ENCODE measurements around the gene HSD17B3.
"Not testable (repeated sequence)": the region's sequence is repeated elsewhere in the genome, so short reads cannot be mapped to it uniquely, and the experiment has no call there.

HSD17B3 gene

DNA sequence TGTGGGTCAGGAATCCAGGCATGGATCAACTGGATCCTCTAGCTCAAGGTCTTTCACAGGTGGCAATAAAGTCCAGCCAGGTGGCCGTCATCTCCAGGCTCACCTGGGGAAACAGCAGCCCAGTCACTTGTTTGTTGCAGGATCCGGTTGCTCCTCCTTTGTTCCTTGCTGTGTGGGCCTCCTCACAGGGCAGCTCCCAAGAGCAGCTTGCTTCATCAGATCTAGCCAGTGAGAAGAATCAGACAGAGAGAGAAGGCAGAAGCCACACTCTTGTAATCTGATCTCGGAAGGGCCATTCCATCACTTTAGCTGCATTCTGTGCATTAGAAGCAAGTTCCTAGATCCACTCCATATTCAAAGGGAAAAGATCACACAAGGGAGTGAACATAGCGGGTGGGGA is 3.2 kb upstream of the HSD17B3 start:
- no peak for DNase-seq

DNA sequence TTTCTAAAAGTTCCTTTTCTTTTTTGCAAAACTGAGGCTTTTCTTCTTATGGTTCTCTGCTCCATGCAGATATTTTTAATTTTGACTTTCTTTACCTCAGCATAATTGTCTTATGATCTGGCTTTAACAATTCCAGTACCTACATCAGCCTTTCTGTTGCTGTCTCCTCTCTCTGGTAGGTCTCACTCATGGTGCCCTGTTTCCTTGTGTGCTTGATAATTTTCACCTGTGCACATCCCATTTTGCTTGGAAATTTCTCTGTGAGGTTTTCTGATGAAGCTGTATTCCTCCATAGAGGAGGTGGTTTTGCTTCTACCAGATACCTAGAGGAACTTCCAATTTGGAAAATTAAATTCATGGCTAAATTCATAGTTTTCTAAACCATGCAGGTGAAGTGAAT is 2.3 kb upstream of the HSD17B3 start:
- no peak for DNase-seq

DNA sequence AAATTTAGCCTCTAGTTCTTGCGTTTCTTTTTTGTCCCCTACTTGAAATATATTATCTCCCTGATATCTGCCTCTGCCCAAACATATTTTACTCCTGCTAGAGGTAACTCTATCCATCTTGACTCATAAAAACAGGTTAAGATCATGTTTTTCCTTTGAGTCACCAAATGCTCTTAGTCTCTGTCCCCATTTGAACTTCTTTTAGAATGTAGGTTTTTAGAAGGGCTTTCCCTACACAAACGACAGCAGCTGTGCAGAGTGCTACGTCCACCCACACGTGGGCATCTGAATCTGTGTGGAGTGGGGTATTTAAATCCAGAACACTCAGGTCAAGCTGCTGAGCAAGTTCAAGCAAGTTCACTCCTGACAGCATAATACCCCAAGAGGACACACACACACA is 2.2 kb downstream of the HSD17B3 start:
- no peak for DNase-seq

DNA sequence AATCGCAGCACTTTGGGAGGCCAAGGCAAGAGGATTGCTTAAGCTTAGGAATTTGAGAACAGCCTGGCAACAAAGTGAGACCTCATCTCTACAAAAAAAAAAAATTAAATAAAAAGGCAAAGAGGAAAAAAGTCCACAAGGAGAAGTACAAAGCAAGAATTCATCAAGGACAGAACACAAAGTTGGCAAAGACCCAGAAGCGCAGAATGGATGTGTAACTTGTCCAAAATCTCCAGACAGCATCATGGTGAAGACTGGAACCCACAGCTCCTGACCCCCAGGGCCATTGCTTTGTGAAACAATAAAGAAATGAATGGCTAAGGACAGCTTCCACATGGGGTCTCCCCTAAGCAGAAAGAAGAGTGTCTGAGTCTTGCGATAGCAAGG is 7.8 kb downstream of the HSD17B3 start:
- no peak for DNase-seq

DNA sequence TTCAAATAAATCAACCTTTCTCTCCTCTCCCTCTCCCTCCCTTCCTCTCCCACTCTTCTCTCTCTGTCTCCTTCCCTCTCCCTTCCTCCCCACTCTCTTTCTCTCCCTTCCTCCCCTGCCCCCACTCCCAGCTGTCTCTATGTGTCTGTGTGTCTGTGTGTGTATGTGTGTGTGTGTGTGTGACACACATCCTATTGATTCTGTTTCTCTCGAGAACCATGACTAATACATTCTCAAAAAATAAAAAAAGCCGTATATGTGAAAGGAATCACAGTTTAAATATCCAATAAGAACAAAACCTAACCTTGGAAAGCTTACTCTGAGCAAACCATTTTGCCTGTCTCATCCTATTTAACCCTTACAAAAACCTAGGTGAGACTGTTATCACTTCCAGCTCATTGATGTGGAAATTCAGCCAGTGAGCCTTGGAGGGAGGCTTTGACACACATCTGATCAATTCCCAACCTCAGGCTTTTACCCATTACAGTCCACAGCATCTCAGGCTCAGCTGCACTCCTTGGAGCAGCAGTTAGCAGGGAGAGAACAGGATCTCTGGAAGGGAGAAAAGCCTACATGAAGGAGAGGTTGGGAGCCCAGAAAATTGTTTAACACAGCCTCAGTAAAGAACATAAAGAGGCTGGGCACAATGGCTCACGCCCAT is 8.3 kb downstream of the HSD17B3 start:
- no peak for DNase-seq

DNA sequence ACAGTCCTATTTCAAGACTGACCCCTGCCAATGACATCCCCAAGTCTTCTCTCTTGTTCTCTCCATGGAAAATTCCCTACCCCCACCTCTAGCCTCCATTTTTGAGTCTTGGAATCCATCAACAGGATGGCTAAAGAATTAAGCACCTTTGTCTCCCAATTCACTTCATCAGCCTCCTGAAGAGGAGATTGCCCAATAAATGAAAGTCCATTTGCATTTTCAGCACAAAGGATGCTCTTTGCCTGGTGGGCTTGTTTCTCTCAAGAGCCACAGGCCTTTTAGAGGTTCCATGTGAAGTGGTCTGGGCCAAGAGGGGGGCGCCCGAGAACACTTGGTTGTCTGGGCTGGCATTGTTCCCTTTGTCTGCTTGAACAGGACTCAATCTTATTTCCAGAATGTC is 12.6 kb downstream of the HSD17B3 start:
- no peak for DNase-seq

DNA sequence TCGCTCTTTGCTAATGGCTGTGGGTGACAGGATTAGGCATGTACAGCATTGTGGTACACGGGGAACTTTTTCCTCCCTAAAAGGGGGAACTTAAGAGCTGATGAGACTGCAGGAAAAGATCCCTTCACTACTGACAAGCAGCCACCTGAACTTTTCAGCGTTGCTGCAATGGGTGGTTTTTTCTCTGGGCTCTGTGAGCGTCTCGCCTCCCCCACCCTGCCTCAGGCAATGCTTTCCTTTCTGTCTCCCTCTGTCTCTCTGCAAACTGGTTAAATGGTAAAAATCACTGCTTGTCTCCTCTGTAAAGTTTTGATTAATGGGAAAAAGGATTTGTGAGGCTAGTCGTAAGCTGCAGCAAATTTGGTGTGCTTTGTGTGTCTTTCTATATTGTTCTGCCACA is 20.3 kb downstream of the HSD17B3 start:
- no peak for DNase-seq

DNA sequence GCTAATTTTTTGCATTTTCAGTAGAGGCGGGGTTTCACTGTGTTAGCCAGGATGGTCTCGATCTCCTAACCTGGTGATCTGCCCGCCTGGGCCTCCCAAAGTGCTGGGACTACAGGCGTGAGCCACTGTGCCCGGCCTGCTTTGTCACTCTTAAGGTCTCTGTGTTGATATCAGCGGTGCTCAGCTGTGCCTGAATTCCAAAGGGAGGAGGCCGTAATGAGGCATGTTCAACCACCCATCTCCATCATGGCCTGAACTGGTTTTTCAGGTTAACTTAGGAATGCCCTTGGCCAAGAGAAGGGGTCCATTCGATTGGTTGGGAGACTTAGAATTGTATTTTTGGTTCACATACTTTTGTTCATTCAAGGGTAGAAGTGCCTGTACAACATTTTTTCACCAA is 22.0 kb downstream of the HSD17B3 start:
- DNase-seq: no peak

DNA sequence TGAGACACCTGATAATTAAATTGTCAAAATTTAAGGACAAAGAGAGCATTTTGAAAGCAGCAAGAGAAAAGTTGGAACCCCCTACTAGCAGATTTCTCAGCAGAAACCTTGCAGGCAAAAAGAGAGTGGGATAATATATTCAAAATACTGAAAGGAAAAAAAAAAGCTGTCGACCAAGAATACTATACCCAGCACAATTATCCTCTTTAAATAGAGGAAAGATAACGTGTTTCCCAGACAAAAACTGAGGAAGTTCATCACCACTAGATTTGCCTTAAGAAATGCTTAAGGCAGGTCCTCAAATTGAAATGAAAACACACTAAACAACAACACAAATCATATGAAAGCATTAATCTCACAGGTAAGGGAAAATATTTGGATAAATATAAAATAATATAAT is 27.0 kb downstream of the HSD17B3 start:
- no peak for DNase-seq

DNA sequence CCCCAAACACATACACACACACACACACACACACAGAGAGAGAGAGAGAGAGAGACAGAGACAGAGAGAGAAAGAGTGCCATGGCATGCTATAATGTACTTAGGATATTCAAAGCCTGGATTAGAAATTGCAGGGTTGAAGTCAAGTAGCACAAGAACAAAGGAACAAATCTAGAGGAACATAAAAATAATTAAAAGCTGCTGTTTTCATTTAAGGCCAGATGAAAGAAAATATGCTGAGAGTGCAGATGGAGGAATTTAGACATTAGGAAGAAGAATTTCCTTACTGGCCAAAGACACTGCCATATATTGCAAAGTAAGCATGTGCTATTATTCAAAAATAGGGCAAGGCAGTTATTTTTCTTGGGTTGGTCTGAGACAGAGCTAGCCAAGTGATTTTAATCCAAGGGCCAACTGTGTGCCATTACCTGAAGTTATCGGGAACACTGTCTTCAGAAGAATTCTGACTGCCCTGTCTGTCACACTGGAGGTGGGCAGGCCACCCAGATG is 31.7 kb downstream of the HSD17B3 start:
- no peak for DNase-seq

DNA sequence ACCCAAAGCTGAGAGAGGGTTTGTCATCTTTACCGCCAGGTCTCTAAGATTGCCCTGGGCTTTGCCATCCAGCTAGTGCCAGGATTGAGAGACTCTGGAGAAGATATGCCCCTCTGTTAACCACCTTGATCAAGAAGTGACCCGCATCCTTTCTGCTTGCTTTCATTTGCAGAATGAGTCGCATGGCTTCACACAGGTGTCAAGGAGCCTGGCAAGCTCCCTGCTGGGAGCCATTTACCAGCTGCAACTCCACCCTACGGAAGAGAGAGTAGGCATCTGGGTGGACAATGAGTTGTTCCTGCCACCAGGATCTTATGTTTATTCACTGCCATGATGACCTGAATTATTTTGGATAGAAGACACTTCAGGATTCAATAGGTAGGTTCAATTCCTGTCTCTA is 43.0 kb downstream of the HSD17B3 start:
- DNase-seq: no peak

DNA sequence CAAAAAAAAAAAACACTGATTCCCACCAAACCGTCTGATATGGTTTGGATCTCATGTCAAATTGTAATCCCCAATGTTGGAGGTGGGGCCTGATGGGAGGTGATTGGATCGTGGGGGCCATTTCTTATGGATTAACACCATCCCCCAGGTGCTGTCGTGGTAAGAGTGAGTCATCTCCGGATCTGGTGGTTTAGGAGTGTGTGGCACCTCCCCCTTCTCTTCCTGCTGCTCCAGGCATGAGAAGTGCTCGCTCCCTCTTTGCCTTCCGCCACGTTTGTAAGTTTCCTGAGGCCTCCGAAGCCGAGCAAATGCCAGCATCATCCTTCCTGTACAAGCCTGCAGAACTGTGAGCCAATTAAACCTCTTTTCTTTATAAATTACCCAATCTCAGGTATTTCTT is 45.2 kb downstream of the HSD17B3 start:
- DNase-seq: no peak

DNA sequence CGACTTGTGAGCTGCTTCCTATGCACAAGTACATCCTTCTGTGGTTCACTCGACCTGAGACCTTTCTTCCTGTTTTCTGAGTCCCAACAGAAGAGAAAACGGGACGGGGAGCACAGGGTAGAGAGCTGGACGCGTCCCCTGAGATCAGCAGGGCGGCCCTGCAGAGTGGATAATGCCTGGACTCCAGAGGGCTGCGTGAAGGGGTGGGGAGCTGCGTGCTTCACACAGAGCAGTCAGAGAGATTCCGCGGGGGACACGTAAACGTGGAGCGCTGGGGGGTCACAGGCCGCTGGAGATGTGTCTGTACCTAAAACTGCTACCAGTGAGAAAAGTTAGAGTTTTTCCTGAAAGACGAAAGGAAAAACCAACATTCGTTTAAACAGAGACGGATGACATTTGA is 46.3 kb downstream of the HSD17B3 start:
- DNase-seq: no peak

DNA sequence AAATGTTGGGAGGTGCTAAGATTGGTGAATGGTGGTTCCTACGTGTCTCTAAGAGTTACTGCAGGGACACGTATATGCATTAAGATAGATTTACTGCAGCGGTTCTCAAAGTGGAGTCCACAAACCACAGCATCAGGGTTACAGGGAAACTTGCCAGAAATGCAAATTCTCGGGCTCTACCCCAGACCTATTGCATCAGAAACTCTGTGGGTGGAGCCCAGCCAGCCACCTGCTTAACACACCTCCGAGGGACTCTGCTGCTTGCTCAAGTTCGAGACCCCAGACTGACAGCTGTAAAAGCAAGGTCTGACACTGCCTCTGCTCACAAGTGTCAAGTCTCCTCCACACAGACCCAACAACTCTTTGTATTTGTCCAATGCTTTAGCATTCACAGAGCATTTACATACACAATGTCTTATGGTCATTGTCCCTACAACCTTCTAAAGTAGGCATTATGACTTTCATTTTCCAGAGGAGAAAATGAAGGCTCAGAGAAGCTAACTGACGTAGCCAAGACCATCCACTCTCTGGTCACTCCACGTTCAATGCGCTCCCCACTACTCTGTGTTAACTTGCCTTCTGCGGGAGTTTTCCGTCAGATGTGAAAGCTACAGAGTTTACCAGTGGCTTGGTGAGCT is 48.8 kb downstream of the HSD17B3 start:
- no peak for DNase-seq

DNA sequence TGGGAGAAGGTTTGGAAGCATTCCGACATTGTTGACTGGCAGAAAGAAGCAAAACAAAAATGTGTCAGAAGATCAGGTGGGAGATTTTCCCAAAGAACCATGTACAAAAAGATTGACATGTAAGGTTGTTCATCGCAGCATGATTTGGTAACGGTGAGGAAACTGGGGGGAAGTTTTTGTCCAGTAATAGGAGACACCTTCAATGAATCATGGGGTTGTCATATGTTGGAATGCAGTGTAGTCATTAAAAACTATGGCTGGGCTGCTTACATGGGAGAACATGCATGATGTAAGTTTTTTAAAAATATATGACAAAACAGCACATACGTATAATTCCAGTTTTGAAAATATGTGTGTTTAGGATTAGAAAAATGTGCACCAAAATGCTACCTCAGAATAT is 50.5 kb downstream of the HSD17B3 start:
- no peak for DNase-seq

DNA sequence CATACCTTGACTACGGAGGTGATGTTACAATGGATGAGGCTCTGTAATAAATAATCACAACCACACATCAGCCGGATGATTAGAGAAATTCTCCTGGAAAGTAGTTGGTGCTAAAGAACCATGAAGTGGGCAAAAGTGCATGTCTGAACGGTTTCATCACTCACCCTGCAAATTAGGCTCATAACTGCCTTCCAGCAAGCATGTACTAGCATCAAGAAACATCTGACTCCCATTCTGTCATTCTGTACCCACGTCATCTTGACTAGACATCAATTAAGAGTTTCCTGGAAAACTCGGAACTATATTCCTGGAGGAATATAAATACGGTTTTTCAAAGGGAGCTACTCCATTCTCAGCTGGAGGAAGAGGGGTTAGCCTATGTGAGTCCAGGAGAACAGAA is 52.2 kb downstream of the HSD17B3 start:
- no peak for DNase-seq

DNA sequence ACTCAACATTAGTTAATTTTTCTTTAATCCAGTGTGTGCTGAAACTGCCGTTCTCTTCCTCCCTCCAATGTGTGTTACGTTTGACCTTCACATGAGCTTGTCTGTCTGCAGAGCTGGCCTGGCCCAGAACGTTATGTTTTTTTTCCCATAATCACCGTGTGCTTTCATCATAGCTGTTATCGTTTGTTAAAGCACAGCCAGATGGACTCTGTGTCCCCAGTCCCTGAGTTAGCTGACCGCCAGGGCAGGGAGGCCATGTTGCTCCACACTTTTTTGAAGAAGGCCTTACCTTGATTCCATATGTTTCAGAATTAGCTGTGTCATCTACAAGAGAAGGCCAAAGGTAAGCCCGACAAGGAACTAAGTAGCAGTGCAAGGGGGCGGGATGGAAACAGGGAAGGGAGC is 55.7 kb downstream of the HSD17B3 start:
- DNase-seq: no peak

DNA sequence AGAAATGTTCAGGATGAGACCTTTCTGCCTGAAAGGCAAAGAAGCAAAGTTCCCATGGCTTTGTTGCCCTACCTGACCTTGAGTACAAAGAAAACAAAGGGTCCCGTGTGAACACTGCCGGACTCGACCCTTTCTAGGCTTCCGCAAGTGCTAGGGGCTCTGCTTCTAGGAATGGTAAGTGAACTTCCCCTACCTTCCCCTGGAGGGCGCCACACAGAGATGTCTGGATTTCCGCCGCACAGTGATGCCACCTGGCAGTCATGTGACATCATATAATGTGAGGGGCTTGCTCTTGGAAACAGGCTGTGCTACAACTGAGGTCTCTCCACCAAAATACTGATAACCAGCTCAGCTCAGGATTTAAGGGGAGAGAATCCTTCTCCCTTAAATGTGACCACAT is 56.6 kb downstream of the HSD17B3 start:
- no peak for DNase-seq

DNA sequence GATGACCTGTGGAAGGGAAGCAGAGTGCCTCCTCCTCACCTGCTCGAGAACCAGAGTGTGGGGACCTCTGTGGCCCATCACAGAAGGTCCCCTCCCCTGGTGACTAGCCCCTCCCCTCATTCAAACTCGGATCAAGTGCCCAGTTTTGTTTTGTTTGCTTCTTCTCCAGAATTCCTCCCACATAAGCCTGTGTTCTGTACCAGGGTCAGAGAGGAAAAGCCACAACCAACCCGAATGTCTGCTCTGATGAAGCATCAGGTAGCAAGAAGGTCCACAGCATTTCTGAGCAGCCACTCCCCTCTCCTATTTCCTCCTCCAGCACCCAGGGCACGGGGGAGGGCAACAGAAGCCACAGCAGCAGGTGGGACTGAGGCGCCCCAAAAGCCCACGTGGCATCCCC is 58.2 kb downstream of the HSD17B3 start:
- no peak for DNase-seq

DNA sequence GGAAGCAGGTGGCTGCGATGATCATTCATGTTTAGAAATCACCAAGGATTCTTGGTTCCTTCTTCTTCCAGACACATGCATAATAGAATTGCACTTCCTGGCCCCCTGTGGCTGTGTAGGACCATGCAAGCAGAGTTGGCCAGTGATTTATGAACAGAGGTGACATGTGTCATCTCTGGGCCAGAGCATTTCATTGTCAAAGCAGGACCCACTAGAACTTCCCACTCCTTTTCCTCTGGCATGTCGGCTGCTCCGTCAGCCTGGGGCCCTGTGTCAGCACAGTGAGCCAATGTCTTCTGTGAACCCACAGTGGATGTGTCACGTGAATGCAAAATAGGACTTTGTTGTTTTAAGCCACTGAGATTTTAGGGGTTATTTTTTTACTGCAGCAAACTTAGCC is 59.2 kb downstream of the HSD17B3 start:
- DNase-seq: no peak

DNA sequence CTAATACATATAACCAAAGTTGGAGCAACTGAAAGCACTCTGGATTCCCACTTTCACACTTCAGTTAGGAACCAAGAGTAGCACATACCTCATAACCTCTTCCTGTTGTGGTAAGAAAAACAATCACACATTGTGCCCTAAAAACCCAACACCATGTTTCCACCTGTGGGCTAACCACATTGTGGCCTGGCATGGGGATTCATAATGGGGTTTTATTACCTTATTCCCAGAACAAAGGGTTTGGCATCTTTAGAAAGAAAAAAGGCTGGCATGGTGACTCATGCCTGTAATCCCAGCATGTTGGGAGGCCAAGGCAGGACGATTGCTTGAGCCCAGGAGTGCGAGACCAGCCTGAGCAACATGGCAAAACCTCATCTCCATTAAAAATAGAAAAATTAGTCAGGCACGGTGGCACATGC is 60.6 kb downstream of the HSD17B3 start:
- DNase-seq: peak in 1 of 2 donors; percentile 14

DNA sequence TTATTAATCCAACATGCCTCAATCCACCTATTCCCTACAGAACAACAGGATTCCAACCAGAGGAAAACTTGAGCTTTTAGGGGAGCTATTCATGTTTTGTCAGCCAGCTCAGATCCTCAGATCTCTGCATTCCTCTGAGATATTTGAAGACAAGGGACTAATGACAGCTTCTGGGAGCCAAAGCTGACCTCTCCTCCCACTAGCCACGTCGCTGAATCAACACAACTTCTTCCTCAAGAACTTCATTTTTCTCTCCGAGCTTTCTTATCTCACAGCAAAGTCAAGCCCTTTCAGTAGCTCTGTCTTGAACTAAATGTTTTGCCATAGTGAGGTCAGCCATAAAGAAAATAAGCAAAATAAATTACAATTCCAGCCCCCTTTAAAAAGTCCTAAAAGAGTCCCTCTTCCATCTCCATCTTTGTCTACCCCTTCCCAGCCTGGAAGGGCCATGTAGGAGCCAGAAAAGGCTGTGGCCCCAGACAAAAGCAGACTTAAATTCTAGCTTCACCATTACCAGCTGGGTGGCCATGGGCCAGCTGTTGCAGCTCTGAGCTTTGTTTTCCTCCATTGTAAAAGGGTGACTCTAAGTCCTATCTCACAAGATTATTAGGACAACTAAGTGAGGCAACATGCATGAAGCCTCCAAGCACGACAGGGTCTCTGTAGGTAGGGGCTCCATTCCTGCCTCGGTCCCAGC is 65.0 kb downstream of the HSD17B3 start:
- DNase-seq: no peak

DNA sequence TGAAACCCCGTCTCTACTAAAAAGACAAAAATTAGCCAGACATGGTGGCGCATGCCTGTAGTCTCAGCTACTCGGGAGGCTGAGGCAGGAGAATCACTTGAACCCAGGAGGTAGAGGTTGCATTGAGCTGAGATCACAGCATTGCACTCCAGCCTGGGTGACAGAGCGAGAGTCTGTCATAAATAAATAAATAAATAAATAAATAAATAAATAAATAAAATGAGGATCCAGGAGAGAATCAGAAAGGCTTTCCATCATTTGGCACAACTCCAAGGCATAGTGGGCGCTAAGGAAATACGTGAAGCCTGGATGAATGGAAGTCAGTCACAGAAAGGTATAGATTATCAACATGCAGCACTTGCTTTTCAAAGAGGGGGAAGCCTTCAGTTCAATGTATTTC is 65.6 kb downstream of the HSD17B3 start:
- DNase-seq: not testable (repeated sequence)

DNA sequence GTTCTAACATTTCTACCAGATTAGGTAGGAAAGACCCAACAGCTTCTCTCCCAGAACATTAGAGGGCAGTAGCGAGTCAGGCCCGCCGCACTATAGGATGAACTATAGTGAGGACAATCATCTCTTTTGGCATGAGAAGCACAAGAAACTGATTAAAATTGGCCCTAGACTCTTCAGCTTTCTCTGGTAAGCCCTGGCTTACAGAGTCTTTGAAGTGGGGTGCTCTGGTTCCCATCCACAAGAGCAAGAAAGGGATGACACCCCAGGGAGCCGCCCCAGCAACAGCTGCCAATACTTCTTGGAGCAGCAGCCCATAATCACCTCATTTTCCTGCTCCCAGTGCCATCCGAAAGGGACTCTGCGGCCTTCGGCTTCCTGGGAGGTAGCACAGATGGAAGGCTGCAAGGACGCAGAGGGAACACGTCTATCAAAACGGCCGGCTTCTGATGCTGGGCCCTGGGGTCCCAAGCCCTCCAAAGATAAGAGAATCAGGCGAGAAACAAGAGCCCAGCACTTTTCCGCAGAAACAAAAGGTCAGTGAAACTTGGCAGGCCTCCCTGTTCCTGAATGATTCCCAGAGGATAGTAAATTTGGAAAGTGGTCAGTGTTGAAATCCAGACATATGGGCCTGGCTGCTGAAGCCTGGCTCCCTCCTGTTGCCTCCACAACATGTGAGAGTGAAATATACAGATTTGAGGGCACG is 69.3 kb downstream of the HSD17B3 start:
- DNase-seq: peak in 1 of 2 donors; percentile 51
